SK-N-MC (cell line): ENCODE data around the gene KCNJ4.

Experiments used
- EZH2 ChIP-seq: fragments of 200-600 bp; sonication (generic); IDR thresholded peaks from one replicate; pipeline ENCODE4 v1.6.1; 2017; ENCODE audit warnings: antibody characterized with exemption
- POLR2AphosphoS5 ChIP-seq: IDR thresholded peaks from 2 replicates; pipeline ENCODE4 v1.6.1; 2012; ENCODE audit warnings: mild to moderate bottlenecking, low read depth, low read length, borderline replicate concordance

DNA sequence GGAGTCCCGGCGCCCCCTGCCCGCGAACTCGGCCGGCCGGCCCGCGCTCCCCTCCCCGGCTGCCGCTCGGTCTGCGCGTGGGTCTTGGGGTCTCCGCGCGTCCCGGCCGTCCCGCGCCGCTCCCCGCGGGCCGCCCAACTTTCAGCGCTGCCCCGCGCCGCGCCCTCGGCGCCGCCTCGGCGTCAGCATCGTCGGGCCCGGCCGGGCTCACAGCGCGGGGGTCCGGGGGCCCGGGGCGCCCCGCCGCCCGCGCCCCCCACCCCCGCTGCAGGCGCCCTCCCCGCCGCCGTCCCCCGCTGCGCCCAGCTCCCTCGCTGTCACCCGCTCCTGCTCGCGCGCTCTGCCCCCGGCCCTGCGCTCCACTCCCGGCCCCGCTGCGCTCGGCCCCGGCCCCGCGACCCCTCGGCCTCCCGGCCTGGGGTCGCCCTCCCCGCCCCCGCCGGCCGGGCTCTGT lies at the start of gene KCNJ4:
- TF ChIP-seq EZH2 (no peak), POLR2AphosphoS5 (no peak)
